Limb (tissue), 2 donors: ENCODE results near the gene RTN4.

ENCODE experiments used
- DNase-seq, 2 donors: peaks; one replicate each; pipeline ENCODE4 v3.0.0-alpha.2; 2016; ENCODE audit errors: extremely low spot score in 2 of 2

Gene RTN4

DNA sequence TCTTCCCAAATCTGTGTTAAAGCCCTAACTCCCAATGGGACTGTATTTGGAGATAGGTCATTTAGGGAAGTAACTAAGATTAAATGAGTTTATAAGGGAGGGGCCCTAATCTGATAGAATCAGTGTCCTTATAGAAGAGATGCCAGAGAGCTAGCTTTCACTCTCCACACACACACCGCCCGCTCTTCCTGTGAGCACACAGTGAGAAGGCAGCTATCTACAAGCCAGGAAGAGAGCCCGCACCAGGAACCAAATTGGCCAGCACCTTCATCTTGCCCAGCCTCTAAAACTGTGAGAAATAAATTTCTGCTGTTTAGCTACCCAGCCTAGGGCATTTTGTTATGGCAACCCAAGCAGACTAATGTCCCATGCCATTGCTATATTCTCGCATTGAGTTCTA, 125.2 kb downstream of the RTN4 start:
- no peak for DNase-seq

DNA sequence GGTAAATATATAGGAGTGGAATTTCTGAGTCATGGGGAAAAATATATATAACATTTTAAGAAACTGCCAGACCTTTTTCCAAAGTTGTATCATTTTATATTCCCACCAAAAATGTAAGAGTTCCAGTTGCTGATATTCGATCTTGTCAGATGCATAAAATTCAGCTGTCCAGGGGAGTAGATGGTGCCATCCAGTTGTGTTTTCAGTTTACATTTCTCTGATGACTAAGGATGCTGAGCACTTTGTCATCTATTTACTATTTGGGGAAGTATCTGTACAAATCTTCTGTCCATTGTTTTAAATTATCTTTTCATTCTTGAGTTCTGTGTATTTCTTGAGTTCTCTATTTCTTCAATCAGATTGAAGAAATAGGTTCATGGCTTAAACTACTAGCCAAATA, 126.1 kb downstream of the RTN4 start:
- DNase-seq, result no peak
